Gastroesophageal sphincter (tissue), 3 donors: Measurements from ENCODE around the gene FYB1.

Experiments
- CTCF ChIP-seq, 4 experiments: fragments of 200-600 bp in 2 of 4; fragments of 450-650 bp in 2 of 4; sonication (generic) in 1 of 4; IDR thresholded peaks; one replicate each; pipeline ENCODE4 v1.5.1; 2017 to 2019; ENCODE audit warnings: antibody characterized with exemption in 4 of 4, mild to moderate bottlenecking in 2 of 4, moderate library complexity in 2 of 4
- EP300 ChIP-seq: sonication (generic); formaldehyde crosslinking; IDR thresholded peaks from one replicate; pipeline ENCODE4 v1.6.1; 2017; ENCODE audit warnings: antibody characterized with exemption, mild to moderate bottlenecking
- POLR2AphosphoS5 ChIP-seq: sonication (generic); formaldehyde crosslinking; IDR thresholded peaks from one replicate; pipeline ENCODE4 v1.6.1; 2017; ENCODE audit warnings: antibody characterized with exemption

- TF ChIP-seq EP300 (no peak), CTCF (IDR thresholded peaks at IDR 0.05) (no peak), POLR2AphosphoS5 (no peak)
These were observed 12.6 kb downstream of the FYB1 start for GRCh38 chr5:39206630-39207321.
